GM19035 (cell line): ENCODE results near the gene OTUD1.
A peak's percentile ranks its signal among the peaks of the same experiment; 100 is the strongest.
"Not testable (repeated sequence)": the region's sequence is repeated elsewhere in the genome, so short reads cannot be mapped to it uniquely, and the experiment has no call there.

Experiments used
- ATAC-seq: cut with Tn5 transposase; IDR thresholded peaks from one replicate; pipeline ENCODE4 v1.9.1; 2021; ENCODE audit not compliant: unreplicated experiment

OTUD1 gene, protein sequence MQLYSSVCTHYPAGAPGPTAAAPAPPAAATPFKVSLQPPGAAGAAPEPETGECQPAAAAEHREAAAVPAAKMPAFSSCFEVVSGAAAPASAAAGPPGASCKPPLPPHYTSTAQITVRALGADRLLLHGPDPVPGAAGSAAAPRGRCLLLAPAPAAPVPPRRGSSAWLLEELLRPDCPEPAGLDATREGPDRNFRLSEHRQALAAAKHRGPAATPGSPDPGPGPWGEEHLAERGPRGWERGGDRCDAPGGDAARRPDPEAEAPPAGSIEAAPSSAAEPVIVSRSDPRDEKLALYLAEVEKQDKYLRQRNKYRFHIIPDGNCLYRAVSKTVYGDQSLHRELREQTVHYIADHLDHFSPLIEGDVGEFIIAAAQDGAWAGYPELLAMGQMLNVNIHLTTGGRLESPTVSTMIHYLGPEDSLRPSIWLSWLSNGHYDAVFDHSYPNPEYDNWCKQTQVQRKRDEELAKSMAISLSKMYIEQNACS

GRCh38 chr10:23438547-23439451 is at the start of gene OTUD1:
Gene OTUD1 (plus strand): TSS chr10:23439075. CDS start chr10:23439458, 383 bp downstream.
- ATAC-seq: peak; percentile 75

GRCh38 chr10:23390408-23390807 is 48.5 kb upstream of the OTUD1 start:
- ATAC-seq: not testable (repeated sequence)

DNA sequence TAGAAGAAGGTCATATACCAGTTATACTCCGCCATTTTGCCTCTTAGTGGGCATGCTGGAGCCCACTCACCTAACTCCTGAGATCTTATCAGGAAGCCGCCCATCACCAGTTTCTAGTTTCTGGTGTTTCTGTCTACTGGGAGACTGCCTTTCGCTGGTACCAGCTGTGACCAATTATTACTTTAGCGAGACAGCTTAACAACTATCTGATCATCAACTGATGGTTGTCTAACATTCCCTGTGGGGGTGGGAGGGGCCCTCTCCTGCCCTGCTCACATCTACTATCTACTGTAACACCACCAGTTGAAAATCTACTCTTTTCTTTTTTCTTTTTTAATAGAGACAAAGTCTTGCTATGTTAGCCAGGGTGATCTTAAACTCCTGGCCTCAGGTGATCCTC is 48.1 kb upstream of the OTUD1 start:
- ATAC-seq: no peak

GRCh38 chr10:23391821-23392220 is 47.1 kb upstream of the OTUD1 start:
- ATAC-seq: no peak

DNA sequence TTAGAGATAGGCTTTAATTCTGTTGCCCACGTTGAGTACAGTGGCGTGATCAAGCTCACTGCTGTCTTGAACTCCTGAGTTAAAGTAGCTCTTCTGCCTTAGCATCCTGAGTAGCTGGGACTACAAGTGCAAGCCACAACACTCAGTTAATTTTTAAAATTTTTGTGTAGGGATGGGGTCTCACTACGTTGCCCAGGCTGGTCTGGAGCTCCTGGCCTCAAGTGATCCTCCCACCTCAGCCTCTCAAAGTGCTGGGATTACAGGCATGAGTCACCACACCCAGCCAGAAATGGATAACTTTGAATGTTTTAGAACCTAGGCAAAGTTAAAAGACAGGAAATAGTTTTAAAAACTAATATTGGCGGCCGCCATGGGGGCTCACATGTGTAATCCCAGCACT is 43.9 kb upstream of the OTUD1 start:
- ATAC-seq: no peak

DNA sequence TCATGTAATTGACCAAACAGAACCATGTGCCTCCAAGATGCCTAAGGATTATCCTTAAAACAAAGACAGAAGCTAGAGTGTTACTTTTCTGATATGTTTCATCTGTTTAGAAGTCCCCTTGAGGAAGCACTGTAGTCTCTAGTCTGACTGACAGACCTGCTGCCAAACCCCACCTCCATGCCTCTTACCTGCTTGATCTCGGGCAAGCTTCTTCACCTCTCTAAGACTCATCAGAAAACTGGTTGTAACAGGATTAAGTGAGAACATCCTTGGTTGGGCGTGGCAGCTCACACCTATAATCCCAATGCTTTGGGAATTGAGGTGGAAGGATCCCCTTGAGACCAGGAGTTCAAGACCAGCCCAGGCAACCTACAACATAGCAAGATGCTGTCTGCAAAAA is 42.2 kb upstream of the OTUD1 start:
- no peak for ATAC-seq

DNA sequence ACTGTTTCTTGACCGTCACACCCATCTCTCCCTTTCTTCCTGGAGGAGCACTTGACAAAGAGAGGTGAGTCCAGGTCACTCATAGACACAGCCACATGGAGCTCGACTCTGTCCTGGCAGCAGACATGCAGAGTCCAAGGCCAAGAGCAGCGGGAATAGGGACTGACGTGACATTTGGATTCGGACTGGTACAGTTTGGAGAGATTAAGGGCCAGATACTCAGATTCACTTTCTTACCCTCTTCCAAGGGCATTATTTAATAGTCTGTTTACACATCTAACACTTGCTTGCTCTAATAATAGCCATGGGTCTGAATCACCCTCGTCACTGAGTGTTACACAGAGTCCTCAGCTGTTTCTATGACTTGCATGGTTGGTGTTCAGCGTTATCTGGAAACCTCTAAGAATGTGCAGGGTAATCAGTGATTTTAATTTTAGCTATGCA is 39.2 kb upstream of the OTUD1 start:
- no peak for ATAC-seq

GRCh38 chr10:23402856-23403255 is 36.0 kb upstream of the OTUD1 start:
- no peak for ATAC-seq

DNA sequence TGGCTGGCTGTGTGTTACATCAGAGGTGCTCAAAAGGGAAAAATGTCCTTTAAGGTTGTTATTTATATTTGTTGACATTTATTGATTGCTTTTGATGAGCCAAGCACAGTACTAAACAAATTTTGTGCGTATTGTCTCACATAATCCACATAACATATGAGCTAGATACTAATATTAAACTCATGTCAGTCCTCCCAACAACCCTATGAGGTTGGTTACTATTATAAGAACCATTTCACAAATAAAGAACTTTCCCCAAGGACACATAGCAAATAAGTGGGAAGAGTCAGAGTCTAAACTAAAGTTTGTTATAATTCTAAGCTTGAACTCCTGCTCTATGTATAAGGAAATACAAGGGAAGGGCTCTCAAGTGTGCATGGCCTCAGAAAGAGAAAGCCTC is 35.6 kb upstream of the OTUD1 start:
- no peak for ATAC-seq

GRCh38 chr10:23403719-23404118 is 35.2 kb upstream of the OTUD1 start:
- no peak for ATAC-seq

DNA sequence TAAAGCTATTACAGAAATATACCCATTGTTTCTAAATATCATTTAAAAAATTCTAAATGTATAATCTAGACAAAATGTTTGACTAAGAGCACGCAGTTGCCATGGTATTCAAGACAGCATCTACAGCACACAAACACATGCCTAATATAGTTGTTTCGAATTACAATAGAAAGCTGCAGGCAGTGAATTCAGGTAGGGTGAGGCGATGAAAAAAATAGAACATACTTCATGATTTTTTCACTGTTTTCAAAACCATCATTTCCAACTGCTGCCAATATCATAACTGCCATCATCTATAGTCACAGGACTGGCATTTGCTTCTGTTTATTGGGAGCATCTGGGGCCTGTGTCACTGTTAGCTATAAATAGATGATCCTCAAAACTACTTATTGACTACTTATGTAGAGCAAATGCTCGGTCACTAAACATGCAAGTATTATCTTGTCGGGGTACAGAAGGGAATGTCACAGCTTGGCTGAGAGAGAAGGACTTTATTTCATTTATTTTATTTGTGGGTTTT is 34.4 kb upstream of the OTUD1 start:
- ATAC-seq: no peak

GRCh38 chr10:23405540-23405939 is 33.3 kb upstream of the OTUD1 start:
- ATAC-seq: no peak

DNA sequence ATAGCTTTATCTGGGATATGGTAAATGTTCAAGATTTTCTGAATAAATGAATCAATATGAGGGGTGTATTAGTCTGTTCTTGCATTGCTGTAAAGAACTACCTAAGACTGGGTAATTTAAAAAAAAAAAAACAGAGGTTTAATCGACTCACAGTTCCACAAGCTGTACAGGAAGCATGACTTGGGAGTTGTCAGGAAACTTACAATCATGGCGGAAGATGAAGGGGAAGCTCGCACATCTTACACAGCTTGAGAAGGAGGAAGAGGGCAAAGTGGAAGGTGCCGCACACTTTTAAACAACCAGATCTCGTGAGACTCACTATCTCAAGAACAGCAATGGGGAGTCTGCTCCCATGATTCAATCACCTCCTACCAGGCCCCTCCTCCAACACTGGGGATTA is 32.5 kb upstream of the OTUD1 start:
- no peak for ATAC-seq

- ATAC-seq: no peak
Measured at GRCh38 chr10:23408330-23408976, 30.4 kb upstream of the OTUD1 start.

DNA sequence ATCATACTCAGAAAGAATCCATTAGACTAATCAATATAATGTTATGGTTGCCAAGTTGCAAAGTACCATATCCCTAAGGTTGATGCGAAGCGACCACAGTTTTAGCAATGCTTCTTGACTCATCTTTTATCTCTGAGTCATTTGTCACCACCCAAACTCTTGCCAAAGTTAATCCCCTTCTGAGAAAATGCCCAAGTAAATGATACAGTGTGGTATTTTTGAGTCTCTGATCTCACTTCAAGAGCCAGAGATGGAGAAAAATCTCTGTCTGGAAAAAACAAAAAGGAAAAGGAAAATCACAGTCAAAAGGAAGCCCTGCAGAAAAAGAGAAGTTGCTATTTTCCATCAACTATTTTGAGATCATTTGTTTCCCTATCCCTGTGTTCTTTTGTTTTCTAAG is 26.7 kb upstream of the OTUD1 start:
- no peak for ATAC-seq

GRCh38 chr10:23413629-23414089 is 25.2 kb upstream of the OTUD1 start:
- peak; percentile 93 for ATAC-seq

DNA sequence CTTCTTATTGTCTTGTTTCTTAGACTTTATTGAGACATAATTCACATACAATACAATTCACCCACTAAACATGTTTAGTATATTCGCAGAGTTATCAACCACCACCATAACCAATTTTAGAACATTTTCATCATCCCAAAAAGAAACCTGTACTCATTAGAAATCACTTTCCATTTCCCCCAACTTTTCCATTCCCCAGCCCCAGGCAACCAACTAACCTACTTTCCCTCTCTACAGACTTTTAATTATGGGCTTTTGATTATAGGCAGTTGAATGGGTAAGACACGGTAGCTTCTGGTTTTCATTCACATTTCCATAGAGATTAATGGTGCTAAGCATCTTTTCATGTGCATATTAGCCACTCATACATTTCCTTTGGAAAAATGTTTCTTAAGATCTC is 24.2 kb upstream of the OTUD1 start:
- ATAC-seq: no peak

GRCh38 chr10:23417254-23417653 is 21.6 kb upstream of the OTUD1 start:
- no peak for ATAC-seq

DNA sequence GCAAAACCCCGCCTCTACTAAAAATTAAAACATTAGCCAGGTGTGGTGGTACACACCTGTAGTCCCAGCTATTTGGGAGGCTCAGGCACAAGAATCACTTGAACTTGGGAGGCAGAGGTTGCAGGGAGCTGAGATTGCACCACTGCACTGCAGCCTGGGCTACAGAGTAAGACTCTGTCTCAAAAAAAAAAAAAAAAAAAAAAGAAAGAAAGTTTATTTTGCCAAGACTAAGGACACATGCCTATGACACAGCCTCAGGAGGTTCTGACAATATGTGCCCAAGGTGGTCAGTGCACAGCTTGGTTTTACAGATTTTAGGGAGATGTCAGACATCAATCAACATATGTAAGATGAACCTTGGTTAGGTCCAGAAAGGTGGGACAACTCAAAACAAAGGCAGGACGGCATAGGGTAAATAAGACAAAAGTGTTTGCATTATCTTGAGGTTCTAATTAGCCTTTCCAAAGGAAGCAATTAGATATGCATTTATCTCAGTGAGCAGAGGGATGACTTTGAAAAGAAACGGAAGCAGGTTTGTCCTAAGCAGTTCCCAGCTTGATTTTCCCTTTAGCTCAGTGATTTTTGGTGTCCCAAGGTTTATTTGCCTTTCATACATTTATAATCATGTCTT is 20.7 kb upstream of the OTUD1 start:
- ATAC-seq: no peak

- ATAC-seq: no peak
Measured at GRCh38 chr10:23419201-23419600, 19.7 kb upstream of the OTUD1 start.
